Effector CD8-positive, alpha-beta T cell (primary cell): ENCODE results near the gene LRBA.
"Not testable (repeated sequence)": the region's sequence is repeated elsewhere in the genome, so short reads cannot be mapped to it uniquely, and the experiment has no call there.

ENCODE experiments used
- DNase-seq: peaks from one replicate; lab custom pipeline; 2025; lab: John Stamatoyannopoulos, UW

LRBA gene

DNA sequence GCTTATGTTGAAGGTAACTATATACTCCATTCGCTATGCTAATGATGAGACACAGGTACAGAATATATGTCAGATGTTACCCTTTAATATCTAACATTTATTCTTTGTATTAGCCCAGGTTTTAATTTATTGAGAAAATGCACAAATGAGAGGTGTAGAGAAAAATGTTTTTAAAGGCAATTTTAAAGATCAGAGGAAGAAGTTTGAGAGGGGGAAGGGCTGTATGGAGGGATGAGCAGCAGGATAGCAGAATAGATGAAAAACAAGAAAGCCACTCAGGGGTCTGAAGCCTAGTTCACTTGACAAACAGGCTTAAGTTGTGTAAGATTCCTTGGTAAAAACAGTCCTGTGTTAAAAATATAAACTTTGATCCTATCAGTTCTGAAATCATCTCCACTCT, 429.5 kb downstream of the LRBA start:
- no peak for DNase-seq

- no peak for DNase-seq
Measured at GRCh38 chr4:150584111-150584915, 430.8 kb downstream of the LRBA start.

DNA sequence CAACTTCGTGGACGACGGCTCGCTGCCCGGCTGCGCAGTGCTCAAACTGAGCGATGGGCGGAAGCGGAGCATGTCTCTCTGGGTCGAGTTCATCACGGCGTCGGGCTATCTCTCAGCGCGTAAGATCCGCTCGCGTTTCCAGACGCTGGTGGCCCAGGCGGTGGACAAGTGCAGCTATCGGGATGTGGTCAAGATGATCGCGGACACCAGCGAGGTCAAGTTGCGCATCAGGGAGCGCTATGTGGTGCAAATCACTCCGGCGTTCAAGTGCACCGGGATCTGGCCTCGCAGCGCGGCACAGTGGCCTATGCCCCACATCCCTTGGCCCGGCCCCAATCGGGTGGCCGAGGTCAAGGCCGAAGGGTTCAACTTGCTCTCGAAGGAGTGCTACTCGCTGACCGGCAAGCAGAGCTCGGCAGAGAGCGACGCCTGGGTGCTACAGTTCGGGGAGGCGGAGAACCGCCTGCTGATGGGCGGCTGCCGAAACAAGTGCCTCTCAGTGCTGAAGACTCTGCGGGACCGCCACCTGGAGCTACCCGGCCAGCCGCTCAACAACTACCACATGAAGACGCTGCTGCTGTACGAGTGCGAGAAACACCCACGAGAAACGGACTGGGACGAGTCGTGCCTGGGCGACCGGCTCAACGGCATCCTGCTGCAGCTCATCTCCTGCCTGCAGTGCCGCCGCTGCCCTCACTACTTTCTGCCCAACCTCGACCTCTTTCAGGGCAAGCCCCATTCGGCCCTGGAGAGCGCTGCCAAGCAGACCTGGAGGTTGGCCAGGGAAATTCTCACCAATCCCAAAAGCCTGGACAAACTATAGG, 431.6 kb downstream of the LRBA start:
- no peak for DNase-seq

DNA sequence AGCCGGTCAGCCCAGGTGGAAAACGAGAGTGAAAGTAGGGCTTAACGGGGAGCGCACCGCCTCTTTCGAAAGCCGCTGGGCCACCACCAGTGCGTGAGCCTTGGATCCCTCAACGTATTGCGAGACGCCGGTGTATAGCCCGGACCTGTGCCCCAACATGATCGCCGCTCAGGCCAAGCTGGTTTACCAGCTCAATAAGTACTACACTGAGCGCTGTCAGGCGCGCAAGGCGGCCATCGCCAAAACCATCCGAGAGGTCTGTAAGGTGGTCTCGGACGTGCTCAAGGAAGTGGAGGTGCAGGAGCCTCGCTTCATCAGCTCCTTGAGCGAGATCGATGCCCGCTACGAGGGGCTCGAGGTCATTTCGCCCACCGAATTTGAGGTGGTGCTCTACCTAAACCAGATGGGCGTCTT, 432.2 kb downstream of the LRBA start:
- no peak for DNase-seq

GRCh38 chr4:150582146-150582872, 432.8 kb downstream of the LRBA start, which contains the start of gene MAB21L2:
Gene MAB21L2, plus strand, starts transcription at chr4:150582151. Its CDS starts 879 bp downstream, at chr4:150583030.
- DNase-seq, result no peak

DNA sequence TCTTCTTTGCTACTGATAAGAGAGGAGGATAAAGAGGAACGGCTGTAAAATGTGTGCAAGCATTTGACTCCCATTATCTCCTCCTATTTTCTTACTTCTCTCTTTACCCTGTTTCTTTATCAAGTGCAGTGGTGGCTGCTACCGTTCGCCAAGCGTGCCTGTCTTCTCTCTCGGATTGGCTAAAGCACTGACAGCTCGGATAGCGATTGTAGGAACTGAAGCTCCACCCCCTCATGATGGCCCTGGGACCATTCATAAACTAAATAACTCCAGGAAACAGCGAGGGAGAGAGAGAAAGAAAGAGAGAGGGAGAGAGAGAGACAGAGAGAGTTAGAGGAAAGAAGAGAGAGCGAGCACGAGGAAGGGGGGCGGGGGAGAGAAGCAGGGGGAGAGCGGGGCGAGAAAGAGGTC, 433.4 kb downstream of the LRBA start:
- no peak for DNase-seq

DNA sequence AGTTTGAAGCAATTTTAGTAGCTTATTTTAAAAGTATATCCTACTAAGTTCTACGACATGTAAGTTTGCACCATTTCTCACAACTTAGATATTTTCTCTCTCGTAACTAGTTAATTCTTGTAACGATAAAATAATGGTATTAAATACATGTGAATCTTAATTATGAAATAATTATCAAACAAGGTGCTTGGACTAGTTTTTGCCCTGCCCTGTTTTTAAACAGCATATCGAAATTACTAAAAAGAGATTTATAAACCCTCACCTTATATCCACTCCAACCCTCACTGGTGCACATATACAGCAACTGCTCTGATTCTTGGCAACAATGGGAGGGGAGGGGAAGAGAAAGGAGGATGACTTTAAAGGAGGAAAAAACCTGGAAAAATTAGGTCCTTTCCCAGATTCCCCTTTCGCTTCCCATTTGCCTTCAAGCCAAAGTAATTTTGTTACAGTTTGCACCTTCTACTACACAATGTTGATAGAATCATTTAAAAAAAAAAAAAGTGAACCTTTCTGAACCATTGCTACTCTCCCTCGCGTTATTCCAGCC, 434.0 kb downstream of the LRBA start:
- DNase-seq, result no peak

DNA sequence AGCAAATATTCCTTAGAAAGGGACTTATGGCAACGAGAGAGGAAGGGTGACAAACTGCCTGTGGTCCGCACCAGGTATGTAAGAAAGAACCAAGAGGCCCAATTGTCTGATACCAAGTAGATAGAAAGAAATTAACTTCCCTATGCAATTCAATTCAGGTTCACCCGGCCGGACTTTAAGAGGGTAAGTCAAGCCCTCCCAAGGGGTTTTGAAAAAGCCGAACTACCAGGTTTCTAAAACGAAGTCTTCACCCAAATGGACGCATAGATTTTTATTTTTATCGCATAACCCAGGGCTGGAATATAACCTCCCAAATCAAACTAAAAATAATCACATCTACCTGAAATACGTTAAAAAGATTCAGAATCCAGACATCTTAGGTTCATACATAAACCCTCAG, 434.8 kb downstream of the LRBA start:
- DNase-seq, result no peak

- no peak for DNase-seq
Measured at GRCh38 chr4:150579551-150580234, 435.4 kb downstream of the LRBA start.

GRCh38 chr4:150578745-150579501, 436.2 kb downstream of the LRBA start:
- no peak for DNase-seq

DNA sequence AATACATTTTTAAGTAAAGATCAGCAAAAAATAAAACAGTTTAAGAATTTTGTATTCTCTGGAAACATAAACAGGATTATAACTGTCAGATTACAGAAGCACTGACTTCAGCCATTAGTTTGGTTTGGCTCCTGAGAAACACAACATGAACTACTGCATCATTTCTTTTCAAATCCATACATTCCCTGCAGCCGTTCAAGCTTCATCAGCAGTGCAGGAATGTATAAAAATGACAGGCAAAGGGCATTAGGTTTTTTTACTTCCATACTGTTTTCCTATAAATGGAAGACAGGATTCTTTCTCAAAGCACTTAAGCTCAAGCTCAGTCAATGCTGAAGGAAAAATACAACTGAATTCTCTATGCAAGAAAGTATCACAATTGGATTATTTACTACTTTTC, 437.3 kb downstream of the LRBA start:
- DNase-seq, result no peak

- DNase-seq, result no peak
Measured at GRCh38 chr4:150574678-150575077, 440.4 kb downstream of the LRBA start.

DNA sequence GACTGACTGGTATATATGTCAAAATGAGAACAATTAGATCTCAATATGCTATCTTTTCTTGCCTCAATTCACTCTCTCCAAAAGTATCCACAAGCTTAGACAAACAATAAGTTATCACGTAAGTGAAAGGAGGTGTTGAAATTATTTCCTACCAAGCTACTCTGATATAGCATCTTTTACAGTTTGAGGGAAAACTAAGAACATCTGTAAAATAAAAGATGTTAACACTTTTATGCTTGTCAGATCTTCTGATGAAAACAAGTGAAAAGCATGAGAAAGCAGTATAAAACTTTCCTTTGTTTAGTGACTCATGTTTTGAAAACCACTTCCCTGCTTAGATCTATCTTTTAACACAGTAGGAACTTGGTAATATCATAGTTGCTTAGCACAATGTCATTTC, 441.6 kb downstream of the LRBA start:
- DNase-seq, result no peak

DNA sequence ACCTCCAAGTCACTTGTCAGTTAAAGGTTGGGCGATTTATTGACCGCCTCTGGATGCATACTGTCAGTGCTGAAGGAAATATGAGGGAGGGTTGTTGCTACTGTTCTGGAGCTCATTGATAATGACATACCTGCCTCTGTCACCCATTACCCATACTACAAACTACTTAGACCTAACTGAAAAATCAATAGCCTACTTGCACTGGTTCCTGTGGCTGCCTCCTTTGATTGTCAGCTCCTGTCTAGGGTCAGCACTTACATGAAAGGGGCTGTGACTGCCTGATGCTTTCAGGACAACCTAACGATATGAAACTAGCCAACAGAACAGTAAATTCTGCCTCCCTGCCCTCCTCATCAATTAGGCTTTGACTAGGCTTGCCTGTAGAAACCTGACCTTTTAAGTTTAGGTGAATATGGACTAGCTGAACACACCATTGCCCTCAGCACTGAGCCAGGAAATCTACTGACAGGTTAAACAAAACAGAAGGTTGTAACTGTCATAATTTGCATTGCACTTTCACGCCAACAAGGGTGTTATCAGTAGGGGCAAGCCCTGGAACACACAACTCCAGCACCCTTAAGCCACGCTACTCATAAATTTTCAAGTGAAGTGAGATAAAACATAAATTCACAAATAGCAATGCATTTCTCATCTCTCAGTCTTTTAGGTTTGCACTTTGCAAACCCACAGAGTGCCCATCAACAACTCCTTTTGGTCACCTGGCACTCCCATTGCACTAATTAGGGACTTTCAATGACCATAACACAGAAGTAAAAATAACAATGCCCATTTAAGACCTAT, 442.2 kb downstream of the LRBA start:
- no peak for DNase-seq

- DNase-seq, result no peak
Measured at GRCh38 chr4:150570862-150571261, 444.2 kb downstream of the LRBA start.

GRCh38 chr4:150569998-150570535, 445.0 kb downstream of the LRBA start:
- DNase-seq, result no peak

DNA sequence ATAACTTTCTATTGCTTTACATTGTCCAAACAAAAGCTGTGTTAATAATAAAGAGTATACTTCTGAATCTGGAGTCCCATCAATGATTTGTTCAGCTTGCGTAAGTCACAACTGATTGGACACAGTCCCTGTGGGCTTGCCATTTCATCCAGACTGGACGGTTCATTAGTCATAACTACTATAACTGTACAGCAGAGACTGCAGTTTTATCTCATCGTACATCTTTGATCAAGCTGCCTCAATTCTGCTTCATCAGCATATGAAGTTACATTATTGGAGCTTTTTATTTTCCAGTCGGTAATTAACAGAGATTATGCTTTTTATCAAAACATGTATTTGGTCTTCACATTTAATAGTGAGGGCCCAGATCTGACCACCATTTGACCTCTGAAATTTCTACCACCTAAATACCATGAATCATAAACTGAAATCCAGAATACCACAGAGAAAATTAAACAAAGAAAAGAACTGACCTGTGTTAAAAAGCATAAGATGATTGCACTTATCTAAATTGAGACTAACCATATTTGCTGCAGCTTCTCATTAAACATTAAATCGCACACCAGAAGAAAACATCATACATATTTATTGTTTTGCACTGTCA, 445.6 kb downstream of the LRBA start:
- DNase-seq, result no peak

DNA sequence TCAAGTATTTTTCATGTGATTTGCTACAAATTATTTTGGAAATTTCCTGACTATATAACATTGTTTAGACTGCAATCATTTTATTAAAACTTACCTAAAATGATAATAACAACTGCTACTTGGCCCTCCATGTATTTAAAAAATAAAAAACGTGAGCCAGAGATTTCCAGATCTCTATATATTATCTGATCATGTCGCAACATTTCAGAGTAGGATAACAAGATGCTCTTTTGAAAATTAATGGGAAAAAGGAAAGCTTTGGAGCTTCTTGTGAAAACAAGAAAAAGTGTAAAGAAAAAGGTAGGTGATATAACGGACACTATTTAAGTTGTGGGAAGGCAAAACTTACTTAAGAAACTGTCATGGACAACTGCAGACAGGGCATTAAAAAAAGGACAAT, 448.0 kb downstream of the LRBA start:
- no peak for DNase-seq

DNA sequence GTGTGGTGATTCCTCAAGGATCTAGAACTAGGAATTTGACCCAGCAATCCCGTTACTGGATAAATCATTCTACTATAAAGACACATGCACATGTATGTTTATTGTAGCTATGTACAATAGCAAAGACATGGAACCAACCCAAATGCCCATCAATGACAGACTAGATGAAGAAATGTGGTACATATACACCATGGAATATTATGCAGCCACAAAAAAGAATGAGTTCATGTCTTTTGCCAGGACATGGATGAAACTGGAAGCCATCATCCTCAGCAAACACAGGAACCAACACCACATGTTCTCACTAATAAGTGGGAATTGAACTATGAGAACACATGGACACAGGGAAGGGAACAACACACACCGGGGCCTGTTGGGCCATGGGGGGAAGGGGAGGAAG, 450.1 kb downstream of the LRBA start:
- DNase-seq, result not testable (repeated sequence)
